Esophagus squamous epithelium (tissue), 4 donors: ENCODE data around the gene SAMD5.

Source experiments
- POLR2A ChIP-seq, 4 donors: fragments of 450-650 bp; IDR thresholded peaks; one replicate each; pipeline ENCODE4 v1.6.1; 2017; ENCODE audit warnings: antibody characterized with exemption in 4 of 4, mild to moderate bottlenecking in 4 of 4, moderate library complexity in 3 of 4
- TF ChIP-seq, protein P1 (sequence below), 6 experiments: fragments of 450-650 bp in 4 of 6; fragments of 200-600 bp in 2 of 6; sonication (generic) in 2 of 6; IDR thresholded peaks; one replicate each; pipeline ENCODE4 v1.5.1; 2016 to 2019; ENCODE audit warnings: antibody characterized with exemption in 6 of 6, mild to moderate bottlenecking in 4 of 6, moderate library complexity in 4 of 6

DNA sequence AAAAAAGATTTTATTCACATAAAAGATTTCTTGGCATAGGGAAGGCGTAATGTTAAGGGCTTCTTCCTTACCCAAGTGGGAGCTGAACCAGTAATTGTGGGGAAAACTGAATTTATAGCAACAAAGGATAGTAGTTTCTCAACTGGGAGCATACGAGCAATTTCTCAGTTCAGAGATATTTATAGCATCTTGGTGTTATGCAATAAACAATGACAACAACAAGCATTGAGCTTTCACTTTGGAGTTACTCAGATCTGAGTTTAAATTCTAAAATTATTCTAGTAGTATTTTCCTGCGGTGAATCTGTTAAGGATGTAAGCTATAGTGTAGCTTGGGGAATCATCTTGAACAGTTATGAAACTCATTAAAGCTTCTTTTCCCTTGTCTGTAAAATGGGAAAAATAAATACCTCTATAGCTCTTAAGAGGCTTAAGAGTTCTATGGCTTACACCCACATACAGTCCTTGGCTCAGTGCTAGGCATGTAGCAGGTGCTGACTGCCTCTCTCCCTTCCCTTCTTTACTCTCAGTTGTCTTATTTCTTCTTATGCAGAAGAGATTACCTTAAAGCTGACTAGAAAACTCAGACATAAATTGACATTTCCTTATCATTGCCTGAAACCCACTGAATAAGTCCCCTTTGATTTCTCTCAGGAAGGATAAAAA lies 58.8 kb downstream of the SAMD5 start:
- no peak for TF ChIP-seq POLR2A (IDR thresholded peaks at IDR 0.05)
- TF ChIP-seq, protein P1, sequence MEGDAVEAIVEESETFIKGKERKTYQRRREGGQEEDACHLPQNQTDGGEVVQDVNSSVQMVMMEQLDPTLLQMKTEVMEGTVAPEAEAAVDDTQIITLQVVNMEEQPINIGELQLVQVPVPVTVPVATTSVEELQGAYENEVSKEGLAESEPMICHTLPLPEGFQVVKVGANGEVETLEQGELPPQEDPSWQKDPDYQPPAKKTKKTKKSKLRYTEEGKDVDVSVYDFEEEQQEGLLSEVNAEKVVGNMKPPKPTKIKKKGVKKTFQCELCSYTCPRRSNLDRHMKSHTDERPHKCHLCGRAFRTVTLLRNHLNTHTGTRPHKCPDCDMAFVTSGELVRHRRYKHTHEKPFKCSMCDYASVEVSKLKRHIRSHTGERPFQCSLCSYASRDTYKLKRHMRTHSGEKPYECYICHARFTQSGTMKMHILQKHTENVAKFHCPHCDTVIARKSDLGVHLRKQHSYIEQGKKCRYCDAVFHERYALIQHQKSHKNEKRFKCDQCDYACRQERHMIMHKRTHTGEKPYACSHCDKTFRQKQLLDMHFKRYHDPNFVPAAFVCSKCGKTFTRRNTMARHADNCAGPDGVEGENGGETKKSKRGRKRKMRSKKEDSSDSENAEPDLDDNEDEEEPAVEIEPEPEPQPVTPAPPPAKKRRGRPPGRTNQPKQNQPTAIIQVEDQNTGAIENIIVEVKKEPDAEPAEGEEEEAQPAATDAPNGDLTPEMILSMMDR (IDR thresholded peaks at IDR 0.05): no peak
